ENCODE measurements around the gene INSL3.
"Not testable (repeated sequence)": the region's sequence is repeated elsewhere in the genome, so short reads cannot be mapped to it uniquely, and the experiment has no call there.

INSL3 gene

DNA sequence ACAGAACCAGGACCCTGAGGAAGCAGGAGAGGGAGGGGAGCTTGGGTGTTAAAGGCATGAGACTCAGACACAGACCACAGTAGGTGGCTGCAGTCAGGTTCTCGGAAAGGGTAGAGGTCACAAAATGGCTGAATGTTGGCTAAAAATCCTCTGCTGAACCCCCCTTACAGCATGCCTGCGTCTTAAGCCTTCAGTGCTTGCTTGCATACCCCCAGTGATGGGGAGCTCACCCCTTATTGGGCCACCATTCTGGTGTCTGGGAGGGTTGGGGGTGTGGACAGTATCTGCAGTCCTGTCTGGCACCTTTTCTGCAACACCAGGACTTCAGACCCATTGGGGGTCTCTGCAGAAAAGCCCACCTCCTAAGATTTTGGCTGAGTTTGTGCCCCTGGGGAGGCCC, 40.5 kb downstream of the INSL3 start:
- no peak for DNase-seq

DNA sequence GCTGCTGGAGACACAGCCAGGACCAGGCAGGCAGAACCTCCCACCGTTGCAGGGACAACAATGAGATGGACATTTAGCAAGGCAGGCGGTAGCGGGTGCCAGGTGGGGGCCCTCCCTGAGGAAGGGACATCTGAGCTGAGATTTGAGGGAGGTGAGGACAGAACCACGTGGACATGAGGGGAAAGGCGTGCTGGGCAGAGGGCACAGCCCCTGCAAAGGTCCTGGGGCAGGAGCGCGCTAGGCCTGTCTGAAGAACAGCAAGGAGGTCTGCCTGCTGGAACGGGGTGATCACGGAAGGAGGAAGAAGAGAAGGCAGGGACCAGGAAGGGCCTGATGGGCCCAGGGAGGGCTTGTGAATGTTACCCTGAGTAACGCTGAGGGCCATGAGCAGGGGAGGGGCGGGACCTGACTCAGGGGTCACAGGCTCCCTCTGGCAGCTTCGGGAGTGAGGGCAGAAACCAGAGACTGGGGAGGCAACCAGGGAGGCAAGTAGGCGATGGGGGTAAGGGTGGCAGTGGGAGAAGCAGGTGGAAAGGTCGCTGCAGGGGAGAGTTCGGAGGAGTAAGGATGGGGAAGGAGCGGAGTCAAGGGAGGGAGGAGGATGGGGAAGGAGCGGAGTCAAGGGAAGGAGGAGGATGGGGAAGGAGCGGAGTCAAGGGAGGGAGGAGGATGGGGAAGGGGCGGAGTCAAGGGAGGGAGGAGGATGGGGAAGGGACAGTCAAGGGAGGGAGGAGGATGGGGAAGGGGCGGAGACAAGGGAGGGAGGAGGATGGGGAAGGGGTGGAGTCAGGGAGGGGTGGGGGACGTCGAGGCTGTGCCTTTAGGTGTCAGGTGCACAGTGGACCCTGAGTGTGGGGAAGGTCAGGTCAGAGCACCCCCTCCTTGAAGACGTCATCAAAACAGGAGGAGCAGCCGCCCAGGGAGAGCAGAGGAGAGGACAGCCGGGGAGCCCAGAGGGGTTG, 42.1 kb downstream of the INSL3 start:
- peak; percentile 1 to 67 (median 61) for DNase-seq

DNA sequence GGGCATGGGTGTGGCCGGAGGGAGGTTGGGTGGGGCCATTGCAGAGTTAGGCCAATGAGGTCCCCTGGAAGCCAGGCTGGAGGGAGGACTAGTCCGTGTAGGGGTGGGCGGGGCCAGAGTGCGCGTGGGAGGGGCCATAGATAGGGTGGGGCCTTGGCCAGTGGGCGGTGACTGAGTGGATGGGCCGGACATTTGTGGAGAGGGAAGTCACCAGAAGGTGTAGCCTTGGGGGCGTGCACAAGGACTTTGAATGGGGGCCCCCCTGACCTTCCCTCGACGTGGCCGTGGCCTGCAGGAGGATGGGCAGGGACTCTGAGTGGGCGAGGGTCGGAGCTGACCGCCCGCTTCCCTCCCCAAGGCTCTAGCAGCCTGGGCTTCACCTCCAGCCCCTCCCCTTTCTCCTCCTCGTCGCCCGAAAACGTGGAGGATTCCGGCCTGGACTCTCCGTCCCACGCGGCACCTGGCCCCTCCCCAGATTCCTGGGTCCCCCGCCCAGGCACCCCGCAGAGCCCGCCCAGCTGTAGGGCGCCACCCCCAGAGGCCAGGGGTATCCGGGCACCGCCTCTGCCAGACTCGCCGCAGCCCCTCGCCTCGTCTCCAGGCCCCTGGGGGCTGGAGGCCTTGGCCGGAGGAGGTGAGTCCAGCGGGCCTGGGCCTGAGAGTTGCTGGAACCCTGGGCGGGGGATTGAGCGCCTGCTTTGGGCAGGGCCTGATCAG, 42.9 kb downstream of the INSL3 start:
- DNase-seq: peak; percentile 25 to 68 (median 56)

DNA sequence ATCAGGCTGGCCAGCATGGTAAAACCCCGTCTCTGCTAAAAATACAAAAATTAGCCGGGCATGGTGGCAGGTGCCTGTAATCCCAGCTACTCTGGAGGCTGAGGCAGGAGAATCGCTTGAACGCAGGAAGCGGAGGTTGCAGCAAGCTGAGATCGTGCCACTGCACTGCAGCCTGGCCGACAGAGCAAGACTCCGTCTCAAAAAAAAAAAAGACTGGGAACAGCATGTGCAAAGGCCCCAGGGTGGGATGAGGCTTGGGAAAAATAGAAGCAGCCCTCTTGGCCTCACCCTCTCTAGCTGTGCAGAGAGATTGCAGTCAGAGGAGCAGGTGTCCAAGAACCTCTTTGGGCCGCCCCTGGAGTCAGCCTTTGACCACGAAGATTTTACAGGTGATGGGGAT, 43.5 kb downstream of the INSL3 start:
- not testable (repeated sequence) for DNase-seq

DNA sequence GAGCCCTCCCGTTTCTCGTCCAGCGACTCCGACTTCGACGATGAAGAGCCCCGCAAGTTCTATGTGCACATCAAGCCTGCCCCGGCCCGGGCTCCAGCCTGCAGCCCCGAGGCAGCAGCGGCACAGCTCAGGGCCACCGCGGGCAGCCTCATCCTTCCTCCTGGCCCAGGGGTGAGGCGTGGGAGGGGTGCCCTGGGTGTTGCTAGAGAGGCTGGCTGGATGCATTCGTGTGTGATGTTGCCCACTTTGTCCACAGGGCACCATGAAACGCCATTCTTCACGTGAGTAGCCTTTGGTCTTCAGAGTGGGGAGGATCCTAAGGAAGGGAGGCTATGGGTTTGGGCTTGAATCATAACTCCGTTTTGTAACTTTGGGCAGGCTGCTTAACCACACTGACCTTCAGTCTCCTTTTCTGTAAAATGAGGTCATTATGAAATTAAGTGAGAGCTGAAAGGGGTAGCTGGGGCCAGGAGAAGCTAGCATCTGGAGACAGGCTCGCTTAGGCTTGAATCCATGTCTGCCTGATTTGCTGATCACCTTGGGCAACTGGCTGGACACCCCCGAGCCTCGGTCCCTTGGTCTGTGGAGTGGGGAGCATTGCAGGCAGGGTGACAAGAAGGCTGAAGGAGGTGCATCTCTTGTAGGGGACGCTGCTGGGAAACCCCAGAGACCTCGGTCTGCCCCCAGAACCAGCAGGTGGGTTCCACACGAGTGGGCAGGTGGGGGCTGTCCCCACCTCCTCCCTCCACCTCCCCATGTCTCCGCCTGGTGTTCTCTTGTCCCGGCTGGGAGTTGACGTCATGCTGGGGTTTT, 45.1 kb downstream of the INSL3 start:
- DNase-seq: no peak

DNA sequence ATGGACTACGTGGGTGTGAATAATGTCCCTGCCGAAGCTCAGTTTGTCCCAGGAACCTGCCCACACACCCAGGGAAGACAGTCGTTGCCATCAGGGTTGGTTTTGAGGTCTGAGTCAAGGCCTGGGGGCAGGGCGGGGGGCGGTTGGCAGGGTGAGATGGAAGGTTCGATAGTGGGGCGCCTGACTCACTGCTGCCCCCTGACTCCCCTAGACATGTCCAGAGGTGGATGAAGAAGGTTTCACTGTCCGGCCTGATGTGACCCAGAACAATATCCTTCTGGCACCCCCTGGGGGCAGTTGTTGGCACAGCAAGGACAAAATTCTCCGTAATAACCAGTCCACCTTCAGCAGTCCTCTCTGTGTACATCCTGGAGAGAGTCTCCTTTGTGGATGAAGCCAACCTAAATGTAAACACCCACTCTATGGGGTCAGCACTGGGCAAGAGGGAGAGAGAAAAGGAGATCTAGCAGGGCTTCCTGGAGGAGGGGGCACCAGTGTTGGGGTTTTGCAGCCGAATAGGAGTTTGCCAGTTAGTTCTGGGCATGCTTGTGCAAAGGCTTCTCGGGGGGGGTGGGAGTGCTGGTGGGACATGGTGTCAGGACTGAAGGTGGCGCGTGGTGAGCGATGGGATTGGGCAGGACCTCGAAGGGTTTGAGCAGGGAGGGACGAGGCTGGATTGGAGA, 45.9 kb downstream of the INSL3 start:
- peak in 1 of 3 experiments; percentile 20 for DNase-seq

DNA sequence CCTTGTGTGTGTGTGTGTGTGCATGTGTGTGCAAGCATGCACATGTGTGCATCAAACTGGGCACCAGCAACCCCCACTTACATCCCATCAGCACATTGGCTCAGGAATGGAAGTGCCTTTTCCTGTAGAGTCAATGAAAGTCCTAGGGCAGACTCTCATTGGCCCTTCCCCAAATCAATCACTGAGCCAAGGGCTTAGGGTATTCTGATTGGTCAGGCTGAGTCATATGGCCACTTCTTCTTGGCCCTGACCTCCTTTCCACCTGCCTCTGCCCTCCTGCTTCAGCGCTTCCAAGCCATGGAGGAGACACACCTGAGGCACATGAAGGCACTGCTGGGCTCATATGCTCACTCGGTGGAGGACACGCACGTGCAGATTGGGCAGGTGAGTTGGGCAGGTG, 49.1 kb downstream of the INSL3 start:
- DNase-seq: no peak

DNA sequence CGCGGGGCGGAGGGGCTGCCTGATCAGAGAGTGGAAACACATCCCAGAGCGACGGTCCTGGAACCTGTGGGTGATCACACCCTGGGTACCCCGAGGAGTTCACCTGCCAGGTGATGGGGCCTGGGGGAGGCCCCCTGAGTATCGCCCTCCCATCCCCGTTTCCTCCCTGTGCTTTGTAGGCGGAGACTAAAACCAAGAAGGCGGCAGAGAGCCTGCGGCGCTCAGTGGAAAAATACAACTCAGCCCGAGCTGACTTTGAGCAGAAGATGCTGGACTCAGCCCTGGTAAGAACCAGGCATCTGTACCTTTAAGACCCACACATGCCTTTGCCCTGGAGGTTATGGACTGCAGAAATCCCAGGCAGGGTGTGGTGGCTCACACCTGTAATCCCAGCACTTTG, 50.7 kb downstream of the INSL3 start:
- no peak for DNase-seq

DNA sequence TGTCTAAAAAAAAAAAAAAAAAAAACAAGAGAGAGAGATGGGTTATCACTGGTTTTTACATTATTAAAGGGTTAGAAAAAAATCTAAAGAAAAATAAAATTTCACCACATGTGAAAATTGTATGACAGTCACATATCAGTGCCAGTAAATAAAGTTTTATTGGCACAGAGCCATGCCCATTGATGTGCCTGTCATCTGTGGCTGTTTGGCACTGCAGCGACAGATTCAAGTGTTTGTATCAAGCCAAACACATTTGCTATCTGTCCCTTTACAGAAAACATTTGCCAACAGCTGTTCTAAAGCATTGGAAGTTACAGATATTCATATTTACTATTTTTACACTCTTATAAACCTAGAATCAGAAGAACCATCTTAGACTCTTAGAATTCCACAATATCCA, 53.8 kb downstream of the INSL3 start:
- DNase-seq: no peak

DNA sequence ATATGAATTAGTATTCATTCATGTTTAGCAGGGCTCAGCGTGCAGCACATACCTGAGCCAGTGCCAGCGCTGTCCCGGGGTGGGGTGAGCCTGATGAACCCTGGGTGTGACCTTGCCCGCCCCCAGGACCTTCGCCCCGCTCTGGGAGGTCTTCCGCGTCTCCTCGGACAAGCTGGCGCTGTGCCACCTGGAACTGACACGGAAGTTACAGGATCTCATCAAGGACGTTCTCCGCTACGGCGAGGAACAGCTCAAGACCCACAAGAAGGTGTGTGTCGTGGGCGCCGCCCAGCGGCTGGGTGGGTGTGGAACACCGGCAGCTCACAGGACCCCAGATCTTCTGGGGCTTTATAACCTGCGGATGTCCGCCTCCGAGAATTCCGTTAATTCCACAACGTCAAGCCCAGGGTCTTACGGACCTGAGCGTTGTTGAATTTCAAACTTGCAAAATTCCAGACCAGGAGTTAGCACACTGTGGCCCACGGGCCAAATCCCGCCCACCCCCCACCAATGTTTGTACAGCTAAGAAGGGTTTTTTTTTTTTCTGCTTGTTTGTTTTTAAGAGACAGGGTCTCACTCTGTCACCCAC, 54.7 kb downstream of the INSL3 start:
- peak in 1 of 3 experiments; percentile 73 for DNase-seq
